IPS DF 19.7 (cell line): ENCODE data around the gene AAK1.
"Not testable (repeated sequence)": the region's sequence is repeated elsewhere in the genome, so short reads cannot be mapped to it uniquely, and the experiment has no call there.

Experiments used
- DNase-seq: peaks from one replicate; pipeline ENCODE4 v3.0.0-alpha.2; 2013; ENCODE audit warnings: low read depth, low spot score

AAK1 gene

GRCh38 chr2:69575371-69575770 lies 68.2 kb downstream of the AAK1 start:
- DNase-seq = not testable (repeated sequence)

GRCh38 chr2:69572641-69573040 lies 70.9 kb downstream of the AAK1 start:
- no peak for DNase-seq

DNA sequence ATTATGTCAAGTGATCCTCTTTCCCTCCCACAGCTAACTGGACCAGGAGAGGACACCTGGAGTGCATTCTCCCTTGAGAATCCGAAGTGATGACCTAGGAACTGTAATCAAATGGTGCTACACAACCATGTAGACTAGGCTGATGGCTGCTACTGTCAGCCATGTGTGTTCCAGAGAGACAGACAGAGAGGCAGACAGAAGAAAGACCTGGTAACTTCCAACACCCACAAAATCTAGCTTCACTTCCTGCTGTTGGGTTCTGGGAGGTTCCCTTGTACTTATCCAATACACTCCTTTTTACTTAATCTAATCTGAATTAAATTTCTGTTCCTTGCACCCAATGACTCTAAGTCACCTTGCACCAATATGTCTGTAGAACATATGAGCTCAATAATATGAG lies 72.3 kb downstream of the AAK1 start:
- no peak for DNase-seq

GRCh38 chr2:69570474-69570873 lies 73.1 kb downstream of the AAK1 start:
- no peak for DNase-seq

GRCh38 chr2:69567909-69568300 lies 75.6 kb downstream of the AAK1 start:
- DNase-seq = no peak

GRCh38 chr2:69567157-69567908 lies 76.2 kb downstream of the AAK1 start:
- no peak for DNase-seq

GRCh38 chr2:69566669-69567068 lies 76.9 kb downstream of the AAK1 start:
- DNase-seq = no peak

GRCh38 chr2:69565431-69565839 lies 78.1 kb downstream of the AAK1 start:
- peak; percentile 42 for DNase-seq

- DNase-seq = no peak
Measured at GRCh38 chr2:69564604-69565003, 78.9 kb downstream of the AAK1 start.

DNA sequence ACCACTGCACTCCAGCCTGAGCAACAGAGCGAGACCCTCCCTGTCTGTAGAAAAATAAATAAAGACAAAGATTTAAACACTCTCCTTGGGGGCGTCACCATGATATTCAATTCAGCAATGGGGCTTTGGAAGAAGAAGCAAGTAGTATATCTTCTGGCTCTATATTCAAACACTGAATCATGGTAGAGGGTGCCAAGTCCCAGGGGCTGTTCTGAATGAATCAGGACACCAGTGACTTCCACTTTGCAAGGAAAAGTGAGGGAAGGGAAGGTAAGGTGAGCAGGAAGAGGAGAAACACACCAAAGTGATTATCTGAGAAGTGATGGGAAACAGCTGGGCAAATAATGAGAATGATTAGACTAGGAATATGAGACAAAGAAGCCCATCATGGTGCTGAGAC lies 80.5 kb downstream of the AAK1 start:
- DNase-seq = no peak

GRCh38 chr2:69561101-69561500 lies 82.4 kb downstream of the AAK1 start:
- no peak for DNase-seq

DNA sequence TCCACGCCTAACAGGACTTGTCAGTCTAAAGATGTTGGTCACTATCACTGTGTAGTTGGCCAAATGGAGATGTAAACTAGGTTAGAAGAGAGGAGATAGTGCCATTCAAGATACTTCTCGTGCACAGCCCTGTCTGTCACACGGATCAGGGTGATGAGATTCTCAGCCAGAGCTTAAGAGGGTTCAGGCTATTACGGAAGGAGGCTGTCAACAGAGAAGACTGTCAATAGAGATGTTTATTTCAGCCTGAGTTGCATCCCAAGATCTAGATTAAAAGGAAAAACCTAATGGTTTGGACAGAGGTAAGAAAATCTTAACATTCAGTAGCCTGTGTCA lies 83.4 kb downstream of the AAK1 start:
- no peak for DNase-seq

DNA sequence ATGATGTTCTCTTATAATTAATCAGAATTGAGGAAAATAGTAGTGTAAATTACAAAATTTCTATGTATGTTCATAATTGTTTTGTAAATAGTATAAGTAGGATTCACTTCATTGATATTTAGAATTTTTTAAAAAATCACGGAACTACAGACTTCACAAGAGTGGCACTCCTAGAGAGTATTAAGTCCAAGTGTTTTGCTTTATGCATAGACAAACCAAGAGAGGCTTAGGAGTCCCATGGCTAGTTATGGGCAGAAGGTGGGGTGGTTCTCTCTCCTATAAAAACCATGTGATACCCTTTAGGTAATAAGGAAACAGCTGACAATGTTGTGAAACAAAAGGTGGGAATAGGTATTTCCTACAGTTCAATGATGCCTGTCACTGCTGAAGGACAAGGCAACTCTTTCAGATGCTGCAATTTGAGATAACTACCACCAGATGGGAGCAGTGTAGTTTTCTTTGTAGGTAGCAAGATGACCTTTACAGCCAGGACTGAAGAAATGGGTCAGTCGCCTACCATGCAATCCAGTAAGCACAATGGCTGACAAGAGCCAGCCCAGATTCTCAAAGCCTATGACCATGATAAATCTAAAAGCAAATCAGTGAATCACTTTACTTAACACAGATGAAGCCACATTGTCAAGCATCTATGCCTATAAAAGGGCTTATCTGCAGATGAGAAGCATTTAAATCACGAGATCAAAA lies 83.9 kb downstream of the AAK1 start:
- peak; percentile 67 for DNase-seq

- DNase-seq = no peak
Measured at GRCh38 chr2:69556008-69556407, 87.5 kb downstream of the AAK1 start.

DNA sequence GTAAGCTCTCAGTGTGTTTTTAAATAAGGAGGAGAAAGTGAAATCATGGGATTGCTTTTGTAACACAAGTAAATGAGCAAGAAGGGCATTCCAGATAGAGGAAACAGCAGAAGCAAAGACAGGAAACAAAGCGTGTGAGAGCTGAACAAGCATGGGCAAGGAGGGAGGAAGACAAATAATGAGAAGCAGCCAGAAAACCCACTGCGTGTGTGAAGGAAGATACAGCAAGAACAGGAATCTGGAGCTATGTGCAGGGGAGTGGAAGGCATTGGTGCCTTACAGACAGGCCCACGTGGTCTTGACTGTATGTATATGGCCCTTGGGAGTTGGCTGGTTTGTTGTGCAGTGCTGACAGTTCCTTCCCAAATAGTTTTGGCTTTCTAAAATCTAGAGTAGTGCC lies 88.6 kb downstream of the AAK1 start:
- DNase-seq = no peak

DNA sequence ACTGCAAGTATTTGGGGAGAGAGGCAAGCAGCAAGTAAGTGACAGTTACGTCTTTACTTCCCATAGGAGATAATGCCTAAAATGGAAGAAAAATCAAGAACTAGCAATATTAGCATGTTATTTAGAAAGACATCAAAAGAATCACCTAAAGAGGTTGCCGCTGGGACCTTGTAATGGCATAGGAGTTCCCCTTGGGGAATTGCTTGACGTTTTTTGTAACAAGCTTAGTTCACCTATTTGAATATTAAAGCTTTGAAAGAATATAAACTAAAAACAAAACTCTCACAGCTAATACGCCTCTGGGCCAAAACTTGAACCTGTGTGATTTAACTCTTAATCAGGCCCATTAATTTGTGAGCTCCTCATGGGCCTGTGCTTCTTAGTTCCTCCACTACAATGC lies 89.0 kb downstream of the AAK1 start:
- DNase-seq = no peak

- DNase-seq = no peak
Measured at GRCh38 chr2:69553991-69554390, 89.5 kb downstream of the AAK1 start.

- not testable (repeated sequence) for DNase-seq
Measured at GRCh38 chr2:69550511-69550910, 93.0 kb downstream of the AAK1 start.

DNA sequence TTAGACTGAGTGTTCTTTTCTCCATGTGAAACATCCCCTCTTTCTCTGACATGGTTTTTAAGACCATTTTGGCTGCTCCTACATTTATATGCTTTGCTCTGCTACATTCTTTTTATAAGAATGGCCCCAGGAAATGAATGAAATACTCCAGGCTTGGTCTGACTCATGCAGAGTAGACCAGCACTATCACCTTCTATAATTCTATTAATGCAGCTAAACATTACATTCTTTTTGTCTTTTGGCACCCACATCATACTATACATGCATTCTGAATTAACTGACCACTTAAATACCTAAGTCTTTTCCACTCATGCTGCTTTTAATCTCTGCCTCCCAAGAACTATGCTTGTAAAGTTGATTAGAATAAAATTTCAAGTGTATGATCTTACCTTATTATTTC lies 94.1 kb downstream of the AAK1 start:
- DNase-seq = no peak

DNA sequence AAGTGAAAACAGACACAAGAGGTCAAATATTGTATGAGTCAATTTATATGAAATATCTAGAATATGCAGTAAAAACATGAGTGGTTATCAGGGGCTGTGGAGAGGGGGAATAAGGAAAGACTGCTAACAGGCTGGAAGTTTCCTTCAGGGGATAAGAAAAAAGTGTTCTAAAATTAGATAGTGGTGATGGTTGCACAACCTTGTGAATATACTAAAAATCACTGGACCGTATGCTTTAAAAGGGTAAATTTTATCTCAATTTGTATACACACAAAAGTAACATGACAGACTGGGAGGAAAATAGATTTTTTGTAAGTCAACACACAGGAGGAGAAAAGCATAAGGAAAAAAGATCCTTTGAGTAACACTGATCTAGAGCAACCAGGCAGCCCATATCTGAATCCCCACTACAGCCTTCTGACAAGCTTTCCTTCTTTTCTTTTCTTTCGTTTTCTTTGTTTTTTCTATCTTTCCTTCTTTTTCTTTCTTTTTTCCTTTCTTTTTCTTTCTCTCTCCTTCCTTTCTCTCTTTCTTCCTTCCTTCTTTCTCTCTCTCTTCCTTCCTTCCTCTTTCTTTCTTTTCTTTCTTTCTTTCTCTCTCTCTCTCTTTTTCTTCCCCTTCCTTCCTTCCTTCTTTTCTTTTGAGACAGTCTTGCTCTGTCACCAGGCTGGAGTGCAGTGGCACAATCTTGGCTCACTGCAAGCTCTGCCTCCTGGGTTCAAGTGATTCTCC lies 95.4 kb downstream of the AAK1 start:
- DNase-seq = no peak

DNA sequence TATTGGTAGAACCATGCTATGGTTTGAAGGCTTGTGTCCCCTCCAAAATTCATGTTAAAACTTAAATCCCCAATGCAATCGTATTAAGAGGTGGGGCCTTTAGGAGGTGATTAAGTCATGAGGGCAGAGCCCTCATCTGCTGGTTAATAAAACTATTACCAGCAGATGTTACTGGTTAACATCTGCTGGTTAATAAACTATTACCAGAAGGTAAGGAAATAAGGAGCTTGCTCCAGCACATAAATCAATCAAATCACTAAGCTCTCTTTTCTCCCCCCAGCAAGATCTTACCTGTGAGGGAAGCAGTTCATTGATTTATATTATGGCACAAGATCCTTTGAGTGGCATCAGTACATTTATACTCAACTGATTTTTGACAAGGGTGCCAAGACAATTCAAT lies 96.9 kb downstream of the AAK1 start:
- DNase-seq = no peak

GRCh38 chr2:69545477-69545932 lies 98.0 kb downstream of the AAK1 start:
- no peak for DNase-seq

- no peak for DNase-seq
Measured at GRCh38 chr2:69544951-69545350, 98.6 kb downstream of the AAK1 start.
